WTC11 (cell line): ENCODE measurements around the gene TBC1D24. TPM values are rescaled to one million over a fixed set of nuclear protein-coding genes. Genes with fewer than 3 reads are reported as not detected.

Experiments used
- ATAC-seq: fragments of 200-7000 bp; cut with Tn5 transposase; 2 replicates; pipeline ENCODE4 v1.10.0; 2021; ENCODE audit warnings: mild to moderate bottlenecking, moderate library complexity
- CTCF ChIA-PET: fragments of 300-600 bp; sonication (Branson Sonifier 250); formaldehyde crosslinking; loops from one replicate; lab custom pipeline; 2021; ENCODE audit warnings: antibody characterized with exemption; lab: Charles Lee
- POLR2A ChIA-PET: fragments of 350-600 bp; sonication (Branson Sonifier 250); formaldehyde crosslinking; loops from one replicate; lab custom pipeline; 2021; ENCODE audit warnings: antibody characterized with exemption; lab: Charles Lee
- DNase-seq: peaks from one replicate; pipeline ENCODE4 v3.0.0; 2021; ENCODE audit warnings: low spot score
- H3K27ac Mint-ChIP-seq: 2 replicates; pipeline ENCODE4 v1.8.0; 2021; ENCODE audit warnings: mixed read lengths
- H3K27me3 Mint-ChIP-seq: 2 replicates; pipeline ENCODE4 v1.8.0; 2021; ENCODE audit warnings: low read depth, mild to moderate bottlenecking, moderate library complexity, mixed read lengths
- H3K36me3 Mint-ChIP-seq: 2 replicates; pipeline ENCODE4 v1.8.0; 2021; ENCODE audit warnings: mixed read lengths
- H3K4me1 Mint-ChIP-seq: 2 replicates; pipeline ENCODE4 v1.8.0; 2022; ENCODE audit warnings: mixed read lengths
- H3K4me3 Mint-ChIP-seq: 2 replicates; pipeline ENCODE4 v1.8.0; 2021; ENCODE audit warnings: mild to moderate bottlenecking, moderate library complexity, mixed read lengths
- H3K9me3 Mint-ChIP-seq: 2 replicates; pipeline ENCODE4 v1.8.0; 2021; ENCODE audit warnings: mixed read lengths
- CBFB ChIP-seq: sonication (generic); formaldehyde crosslinking; IDR thresholded peaks from 2 replicates; pipeline ENCODE4 v1.8.1; 2022; ENCODE audit warnings: mild to moderate bottlenecking, low read depth, missing genetic modification reagents
- EMX1 ChIP-seq: fragments of 250-450 bp; sonication (Bioruptor Pico); IDR thresholded peaks from 2 replicates; pipeline ENCODE4 v1.8.0; 2021; ENCODE audit warnings: mild to moderate bottlenecking
- GTF2I ChIP-seq: fragments of 250-450 bp; sonication (Bioruptor Pico); conservative IDR thresholded peaks from 2 replicates; pipeline ENCODE4 v1.4.0; 2021; ENCODE audit warnings: mild to moderate bottlenecking
- JAZF1 ChIP-seq: fragments of 250-450 bp; sonication (Bioruptor Pico); IDR thresholded peaks from 2 replicates; pipeline ENCODE4 v1.9.0; 2021; ENCODE audit warnings: moderate library complexity, mild to moderate bottlenecking, inconsistent platforms
- KAT7 ChIP-seq: sonication (generic); formaldehyde crosslinking; IDR thresholded peaks from 2 replicates; pipeline ENCODE4 v1.8.1; 2023; ENCODE audit warnings: missing genetic modification reagents, mild to moderate bottlenecking, borderline replicate concordance
- NFE2L1 ChIP-seq: sonication (generic); formaldehyde crosslinking; IDR thresholded peaks from 2 replicates; pipeline ENCODE4 v1.8.1; 2023; ENCODE audit warnings: missing genetic modification reagents
- NFYB ChIP-seq: sonication (generic); formaldehyde crosslinking; conservative IDR thresholded peaks from 2 replicates; pipeline ENCODE4 v1.8.0; 2022; ENCODE audit warnings: low read depth, missing genetic modification reagents
- RELA ChIP-seq: sonication (generic); formaldehyde crosslinking; IDR thresholded peaks from 2 replicates; pipeline ENCODE4 v1.8.1; 2022; ENCODE audit warnings: missing genetic modification reagents, mild to moderate bottlenecking, borderline replicate concordance
- TCF7 ChIP-seq: sonication (generic); formaldehyde crosslinking; IDR thresholded peaks from 2 replicates; pipeline ENCODE4 v1.8.0; 2022; ENCODE audit warnings: mild to moderate bottlenecking, low read depth, missing genetic modification reagents, moderate library complexity
- ZNF121 ChIP-seq: sonication (generic); formaldehyde crosslinking; IDR thresholded peaks from 2 replicates; pipeline ENCODE4 v1.8.0; 2023; ENCODE audit warnings: missing genetic modification reagents
- ZNF317 ChIP-seq: sonication (generic); formaldehyde crosslinking; IDR thresholded peaks from 2 replicates; pipeline ENCODE4 v1.8.1; 2023; ENCODE audit warnings: low read depth, mild to moderate bottlenecking, moderate library complexity, missing genetic modification reagents, borderline replicate concordance
- ZNF423 ChIP-seq: fragments of 250-450 bp; sonication (Bioruptor Pico); IDR thresholded peaks from 2 replicates; pipeline ENCODE4 v2.1.2; 2022; ENCODE audit warnings: mild to moderate bottlenecking, moderate library complexity
- total RNA-seq: library from RNA; stranded (reverse); gene quantifications from 3 replicates; pipeline ENCODE4 v1.2.3, GENCODE V29; 2021
- TF ChIP-seq, protein P1 (sequence below): fragments of 250-450 bp; sonication (Bioruptor Pico); IDR thresholded peaks from 2 replicates; pipeline ENCODE4 v1.9.0; 2021; ENCODE audit warnings: mild to moderate bottlenecking
- TF ChIP-seq, protein P2 (sequence below): sonication (generic); formaldehyde crosslinking; IDR thresholded peaks from 2 replicates; pipeline ENCODE4 v1.8.0; 2022; ENCODE audit warnings: mild to moderate bottlenecking, missing genetic modification reagents
- TF ChIP-seq, protein P3 (sequence below): sonication (generic); formaldehyde crosslinking; conservative IDR thresholded peaks from 2 replicates; pipeline ENCODE4 v1.8.1; 2022; ENCODE audit warnings: mild to moderate bottlenecking, missing genetic modification reagents
- TF ChIP-seq, protein P4 (sequence below): sonication (generic); formaldehyde crosslinking; IDR thresholded peaks from 2 replicates; pipeline ENCODE4 v1.8.1; 2022; ENCODE audit warnings: low read depth, mild to moderate bottlenecking, moderate library complexity, missing genetic modification reagents, borderline replicate concordance
- TF ChIP-seq, protein P5 (sequence below): sonication (generic); formaldehyde crosslinking; IDR thresholded peaks from 2 replicates; pipeline ENCODE4 v1.8.1; 2023; ENCODE audit warnings: mild to moderate bottlenecking, moderate library complexity, missing genetic modification reagents
- TF ChIP-seq, protein P6 (sequence below): sonication (generic); formaldehyde crosslinking; IDR thresholded peaks from 2 replicates; pipeline ENCODE4 v1.8.1; 2022; ENCODE audit warnings: missing genetic modification reagents, borderline replicate concordance
- TF ChIP-seq, protein P7 (sequence below): sonication (generic); formaldehyde crosslinking; IDR thresholded peaks from 2 replicates; pipeline ENCODE4 v1.8.1; 2023; ENCODE audit warnings: mild to moderate bottlenecking, missing genetic modification reagents, moderate library complexity
- TF ChIP-seq, protein P8 (sequence below): fragments of 250-450 bp; sonication (Bioruptor Pico); IDR thresholded peaks from 2 replicates; pipeline ENCODE4 v2.1.2; 2022; ENCODE audit warnings: mild to moderate bottlenecking, moderate library complexity

TBC1D24 gene
- total RNA-seq, 1 experiment from 2014 or later: 21.0 TPM

DNA sequence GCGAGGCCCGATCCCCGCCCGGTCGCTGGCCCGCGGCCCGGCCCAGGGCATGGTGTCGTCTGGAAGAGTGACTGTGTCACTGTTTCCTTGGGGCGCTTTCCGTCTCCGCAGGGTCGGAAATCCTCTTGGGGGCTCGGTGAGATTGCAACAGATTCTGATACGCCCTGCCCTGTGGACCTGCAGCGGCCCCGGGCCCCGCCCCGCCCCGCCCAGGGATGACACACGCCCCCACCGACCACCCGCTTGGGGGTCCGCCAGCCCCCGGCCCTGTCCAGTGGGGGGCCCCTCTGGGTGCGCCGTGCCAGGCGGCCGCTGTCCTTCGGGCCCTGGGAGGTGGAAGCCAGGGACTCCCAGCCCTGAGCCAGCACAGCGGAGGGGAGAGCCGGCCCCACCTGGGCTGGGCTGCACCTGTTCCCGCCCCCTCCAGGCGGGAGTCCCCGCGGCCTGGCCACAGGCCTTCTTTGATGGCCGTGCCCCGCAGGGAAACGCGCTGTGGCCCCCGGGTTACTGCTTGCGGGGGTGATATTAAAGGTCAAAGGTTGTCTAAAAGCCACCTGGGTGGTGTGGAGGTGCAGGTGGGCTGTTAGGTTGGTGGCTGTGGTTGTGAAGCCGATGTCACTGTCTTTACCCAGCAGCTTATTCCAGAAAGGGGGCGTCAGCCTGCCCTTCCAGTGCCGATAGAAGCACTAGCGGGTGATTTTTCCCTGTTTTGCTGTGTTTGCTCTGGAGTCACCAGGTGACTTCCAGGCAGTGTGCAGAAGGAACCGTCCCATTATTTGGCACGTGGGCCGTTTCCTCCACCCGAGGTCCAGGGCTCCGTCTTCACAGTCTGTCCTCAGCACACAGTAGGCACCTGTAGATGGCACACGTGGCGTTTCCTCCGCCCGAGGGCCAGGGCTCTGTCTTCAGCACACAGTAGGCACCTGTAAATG lies 752 bp downstream of the TBC1D24 start:
- H3K4me3 Mint-ChIP-seq: peak overlapping the region; percentile 66
- no peaks in the 10 kb centered on the region for H3K9me3 Mint-ChIP-seq
- H3K27me3 Mint-ChIP-seq: peaks cover 26% of the 10 kb centered on the region
- H3K36me3 Mint-ChIP-seq: no peaks in the 10 kb centered on the region
- ATAC-seq (peak; percentile 27), DNase-seq (peak; percentile 45)
- POLR2A ChIA-PET: interaction anchor here (0.6 to 1.1 kb wide), 4 partner anchors 38 to 55 kb away, joined by 3 read pairs; partner anchors contain the start of genes AMDHD2 and CEMP1
- TF ChIP-seq, protein P1, sequence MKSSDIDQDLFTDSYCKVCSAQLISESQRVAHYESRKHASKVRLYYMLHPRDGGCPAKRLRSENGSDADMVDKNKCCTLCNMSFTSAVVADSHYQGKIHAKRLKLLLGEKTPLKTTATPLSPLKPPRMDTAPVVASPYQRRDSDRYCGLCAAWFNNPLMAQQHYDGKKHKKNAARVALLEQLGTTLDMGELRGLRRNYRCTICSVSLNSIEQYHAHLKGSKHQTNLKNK (CRISPR knock-in tag): no peak
- TF ChIP-seq GTF2I (CRISPR knock-in tag) (no peak), ZNF423 (CRISPR knock-in tag) (peak; percentile 54; the same call in 1 of the 2 replicates), ZNF121 (CRISPR knock-in tag) (no peak), KAT7 (no peak)
- TF ChIP-seq, protein P2, sequence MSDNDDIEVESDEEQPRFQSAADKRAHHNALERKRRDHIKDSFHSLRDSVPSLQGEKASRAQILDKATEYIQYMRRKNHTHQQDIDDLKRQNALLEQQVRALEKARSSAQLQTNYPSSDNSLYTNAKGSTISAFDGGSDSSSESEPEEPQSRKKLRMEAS (CRISPR knock-in tag): peak; percentile 27; the same call in 1 of the 2 replicates
- TF ChIP-seq, protein P3, sequence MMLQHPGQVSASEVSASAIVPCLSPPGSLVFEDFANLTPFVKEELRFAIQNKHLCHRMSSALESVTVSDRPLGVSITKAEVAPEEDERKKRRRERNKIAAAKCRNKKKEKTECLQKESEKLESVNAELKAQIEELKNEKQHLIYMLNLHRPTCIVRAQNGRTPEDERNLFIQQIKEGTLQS: no peak
- peaks cover 8% of the 10 kb centered on the region for H3K4me1 Mint-ChIP-seq
- H3K27ac Mint-ChIP-seq: no peak overlapping the region
- CTCF ChIA-PET: interaction anchor here (0.6 to 4.0 kb wide), 6 partner anchors 10 to 252 kb away, joined by 3 to 57 read pairs (median 4); partner anchors contain the start of gene TEDC2

DNA sequence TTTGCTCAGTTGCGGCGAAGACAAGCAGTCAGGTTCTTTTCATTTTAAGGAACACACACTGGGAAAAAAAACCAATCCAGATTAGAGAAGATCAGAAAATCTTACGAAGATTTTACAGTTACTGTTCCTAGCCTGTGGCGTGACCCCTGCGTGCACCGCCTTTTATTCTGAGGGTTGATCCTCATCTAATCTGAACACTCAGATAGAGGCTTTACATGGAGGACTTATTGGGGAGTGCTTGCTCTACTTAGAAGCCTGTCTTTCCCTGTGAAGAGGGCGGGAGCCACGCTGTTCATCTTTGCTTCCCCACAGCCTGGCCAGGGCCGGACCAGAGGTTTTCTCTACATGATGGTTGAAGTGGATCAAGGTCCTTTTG lies 1.4 kb downstream of the TBC1D24 start:
- H3K4me1 Mint-ChIP-seq: peaks cover 8% of the 10 kb centered on the region
- ChIA-PET CTCF (interaction anchor here (1.7 to 4.0 kb wide), 2 partner anchors 25 kb away, joined by 9 to 57 read pairs; no protein-coding TSS in a partner anchor), POLR2A (no interaction called here)
- H3K4me3 Mint-ChIP-seq: peak overlapping the region; percentile 66
- H3K27me3 Mint-ChIP-seq: peaks cover 25% of the 10 kb centered on the region
- no peak for ATAC-seq
- no peaks in the 10 kb centered on the region for H3K36me3 Mint-ChIP-seq
- H3K9me3 Mint-ChIP-seq: no peaks in the 10 kb centered on the region
- TF ChIP-seq, protein P4, sequence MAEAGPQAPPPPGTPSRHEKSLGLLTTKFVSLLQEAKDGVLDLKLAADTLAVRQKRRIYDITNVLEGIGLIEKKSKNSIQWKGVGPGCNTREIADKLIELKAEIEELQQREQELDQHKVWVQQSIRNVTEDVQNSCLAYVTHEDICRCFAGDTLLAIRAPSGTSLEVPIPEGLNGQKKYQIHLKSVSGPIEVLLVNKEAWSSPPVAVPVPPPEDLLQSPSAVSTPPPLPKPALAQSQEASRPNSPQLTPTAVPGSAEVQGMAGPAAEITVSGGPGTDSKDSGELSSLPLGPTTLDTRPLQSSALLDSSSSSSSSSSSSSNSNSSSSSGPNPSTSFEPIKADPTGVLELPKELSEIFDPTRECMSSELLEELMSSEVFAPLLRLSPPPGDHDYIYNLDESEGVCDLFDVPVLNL (CRISPR knock-in tag): no peak
- TF ChIP-seq, protein P5, sequence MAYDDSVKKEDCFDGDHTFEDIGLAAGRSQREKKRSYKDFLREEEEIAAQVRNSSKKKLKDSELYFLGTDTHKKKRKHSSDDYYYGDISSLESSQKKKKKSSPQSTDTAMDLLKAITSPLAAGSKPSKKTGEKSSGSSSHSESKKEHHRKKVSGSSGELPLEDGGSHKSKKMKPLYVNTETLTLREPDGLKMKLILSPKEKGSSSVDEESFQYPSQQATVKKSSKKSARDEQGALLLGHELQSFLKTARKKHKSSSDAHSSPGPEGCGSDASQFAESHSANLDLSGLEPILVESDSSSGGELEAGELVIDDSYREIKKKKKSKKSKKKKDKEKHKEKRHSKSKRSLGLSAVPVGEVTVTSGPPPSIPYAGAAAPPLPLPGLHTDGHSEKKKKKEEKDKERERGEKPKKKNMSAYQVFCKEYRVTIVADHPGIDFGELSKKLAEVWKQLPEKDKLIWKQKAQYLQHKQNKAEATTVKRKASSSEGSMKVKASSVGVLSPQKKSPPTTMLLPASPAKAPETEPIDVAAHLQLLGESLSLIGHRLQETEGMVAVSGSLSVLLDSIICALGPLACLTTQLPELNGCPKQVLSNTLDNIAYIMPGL (CRISPR knock-in tag): no peak
- TF ChIP-seq, protein P2 (CRISPR knock-in tag): no peak
- TF ChIP-seq ZNF423 (CRISPR knock-in tag) (no peak), NFE2L1 (CRISPR knock-in tag) (no peak), ZNF317 (CRISPR knock-in tag) (no peak)
- no peak for DNase-seq
- no peak overlapping the region for H3K27ac Mint-ChIP-seq

DNA sequence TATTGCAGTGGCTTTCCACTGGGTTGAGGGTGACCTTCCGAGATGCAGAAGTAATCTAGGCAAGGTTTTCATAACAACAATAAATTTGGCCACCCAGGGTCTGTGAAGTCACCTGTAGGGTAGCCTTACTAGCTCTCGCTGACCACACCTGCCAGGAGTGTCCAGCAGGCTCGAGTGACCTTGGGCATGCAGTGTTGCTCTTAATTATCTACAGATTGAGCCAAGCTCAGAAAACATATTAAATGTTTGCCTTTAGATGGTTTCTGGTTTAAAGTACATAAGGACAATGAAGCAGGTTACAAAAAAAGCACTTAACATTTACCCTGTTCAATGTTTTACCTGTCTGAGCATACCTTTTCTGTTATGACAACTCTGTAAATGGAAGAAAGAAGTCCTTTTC lies 1.8 kb downstream of the TBC1D24 start:
- Mint-ChIP-seq H3K27ac (no peak overlapping the region), H3K9me3 (no peaks in the 10 kb centered on the region), H3K27me3 (peaks cover 24% of the 10 kb centered on the region), H3K36me3 (no peaks in the 10 kb centered on the region), H3K4me1 (peaks cover 8% of the 10 kb centered on the region), H3K4me3 (peak overlapping the region; percentile 66; the same call in 1 of the 2 replicates)
- POLR2A ChIA-PET: no interaction called here
- DNase-seq: no peak
- no peak for ATAC-seq
- CTCF ChIA-PET: interaction anchor here (0.8 to 1.7 kb wide), 2 partner anchors 20 to 25 kb away, joined by 3 to 9 read pairs; no protein-coding TSS in a partner anchor
- TF ChIP-seq RELA (CRISPR knock-in tag) (no peak), ZNF121 (CRISPR knock-in tag) (no peak), TCF7 (CRISPR knock-in tag) (no peak), NFYB (CRISPR knock-in tag) (no peak), CBFB (CRISPR knock-in tag) (no peak), EMX1 (CRISPR knock-in tag) (no peak), JAZF1 (CRISPR knock-in tag) (no peak)
- TF ChIP-seq, protein P6, sequence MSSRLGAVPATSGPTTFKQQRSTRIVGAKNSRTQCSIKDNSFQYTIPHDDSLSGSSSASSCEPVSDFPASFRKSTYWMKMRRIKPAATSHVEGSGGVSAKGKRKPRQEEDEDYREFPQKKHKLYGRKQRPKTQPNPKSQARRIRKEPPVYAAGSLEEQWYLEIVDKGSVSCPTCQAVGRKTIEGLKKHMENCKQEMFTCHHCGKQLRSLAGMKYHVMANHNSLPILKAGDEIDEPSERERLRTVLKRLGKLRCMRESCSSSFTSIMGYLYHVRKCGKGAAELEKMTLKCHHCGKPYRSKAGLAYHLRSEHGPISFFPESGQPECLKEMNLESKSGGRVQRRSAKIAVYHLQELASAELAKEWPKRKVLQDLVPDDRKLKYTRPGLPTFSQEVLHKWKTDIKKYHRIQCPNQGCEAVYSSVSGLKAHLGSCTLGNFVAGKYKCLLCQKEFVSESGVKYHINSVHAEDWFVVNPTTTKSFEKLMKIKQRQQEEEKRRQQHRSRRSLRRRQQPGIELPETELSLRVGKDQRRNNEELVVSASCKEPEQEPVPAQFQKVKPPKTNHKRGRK (CRISPR knock-in tag): no peak
- TF ChIP-seq, protein P7, sequence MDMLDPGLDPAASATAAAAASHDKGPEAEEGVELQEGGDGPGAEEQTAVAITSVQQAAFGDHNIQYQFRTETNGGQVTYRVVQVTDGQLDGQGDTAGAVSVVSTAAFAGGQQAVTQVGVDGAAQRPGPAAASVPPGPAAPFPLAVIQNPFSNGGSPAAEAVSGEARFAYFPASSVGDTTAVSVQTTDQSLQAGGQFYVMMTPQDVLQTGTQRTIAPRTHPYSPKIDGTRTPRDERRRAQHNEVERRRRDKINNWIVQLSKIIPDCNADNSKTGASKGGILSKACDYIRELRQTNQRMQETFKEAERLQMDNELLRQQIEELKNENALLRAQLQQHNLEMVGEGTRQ (CRISPR knock-in tag): no peak
- TF ChIP-seq, protein P2 (CRISPR knock-in tag): no peak
- TF ChIP-seq, protein P8, sequence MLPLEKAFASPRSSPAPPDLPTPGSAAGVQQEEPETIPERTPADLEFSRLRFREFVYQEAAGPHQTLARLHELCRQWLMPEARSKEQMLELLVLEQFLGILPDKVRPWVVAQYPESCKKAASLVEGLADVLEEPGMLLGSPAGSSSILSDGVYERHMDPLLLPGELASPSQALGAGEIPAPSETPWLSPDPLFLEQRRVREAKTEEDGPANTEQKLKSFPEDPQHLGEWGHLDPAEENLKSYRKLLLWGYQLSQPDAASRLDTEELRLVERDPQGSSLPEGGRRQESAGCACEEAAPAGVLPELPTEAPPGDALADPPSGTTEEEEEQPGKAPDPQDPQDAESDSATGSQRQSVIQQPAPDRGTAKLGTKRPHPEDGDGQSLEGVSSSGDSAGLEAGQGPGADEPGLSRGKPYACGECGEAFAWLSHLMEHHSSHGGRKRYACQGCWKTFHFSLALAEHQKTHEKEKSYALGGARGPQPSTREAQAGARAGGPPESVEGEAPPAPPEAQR (CRISPR knock-in tag): no peak
